HL-60 (cell line): ENCODE measurements around the gene TRERF1.

Experiments
- CTCF ChIP-seq: IDR thresholded peaks from one replicate; pipeline ENCODE4 v1.5.1; 2011; ENCODE audit warnings: low read length, control low read depth, inconsistent platforms; ENCODE audit not compliant: insufficient read depth
- POLR2AphosphoS5 ChIP-seq: IDR thresholded peaks from 2 replicates; pipeline ENCODE4 v1.6.1; 2012; ENCODE audit warnings: low read depth
- REST ChIP-seq: IDR thresholded peaks from 2 replicates; pipeline ENCODE4 v1.6.1; 2012; ENCODE audit warnings: low read depth; ENCODE audit not compliant: insufficient replicate concordance

GRCh38 chr6:42452171-42453030 lies 675 bp upstream of the TRERF1 start:
- TF ChIP-seq CTCF (no peak), POLR2AphosphoS5 (no peak), REST (peak; percentile 65)
